GM19043 (cell line): ENCODE results near the gene SEZ6L2.
"Not testable (repeated sequence)": the region's sequence is repeated elsewhere in the genome, so short reads cannot be mapped to it uniquely, and the experiment has no call there.

ENCODE experiments used
- ATAC-seq: cut with Tn5 transposase; IDR thresholded peaks from one replicate; pipeline ENCODE4 v1.9.1; 2021; ENCODE audit warnings: low read depth; ENCODE audit not compliant: unreplicated experiment

SEZ6L2 gene

GRCh38 chr16:29891525-29892457 lies 7.6 kb downstream of the SEZ6L2 start:
- ATAC-seq, result no peak

GRCh38 chr16:29889372-29889771 lies 10.0 kb downstream of the SEZ6L2 start:
- ATAC-seq, result not testable (repeated sequence)

GRCh38 chr16:29883987-29884386 lies 15.4 kb downstream of the SEZ6L2 start:
- ATAC-seq, result no peak

GRCh38 chr16:29881050-29881449 lies 18.3 kb downstream of the SEZ6L2 start:
- ATAC-seq, result no peak

- ATAC-seq, result no peak
These were observed 21.2 kb downstream of the SEZ6L2 start for GRCh38 chr16:29878172-29878571.

- no peak for ATAC-seq
These were observed 21.9 kb downstream of the SEZ6L2 start for GRCh38 chr16:29877266-29877961.

GRCh38 chr16:29876594-29877249 lies 22.6 kb downstream of the SEZ6L2 start:
- ATAC-seq, result no peak

- ATAC-seq, result no peak
These were observed 23.1 kb downstream of the SEZ6L2 start for GRCh38 chr16:29876217-29876593.

- no peak for ATAC-seq
These were observed 24.1 kb downstream of the SEZ6L2 start for GRCh38 chr16:29875206-29875605.

- no peak for ATAC-seq
These were observed 26.0 kb downstream of the SEZ6L2 start for GRCh38 chr16:29873319-29873718.

GRCh38 chr16:29871822-29872546 lies 27.4 kb downstream of the SEZ6L2 start:
- ATAC-seq, result no peak

- ATAC-seq, result not testable (repeated sequence)
These were observed 30.3 kb downstream of the SEZ6L2 start for GRCh38 chr16:29869067-29869466.

GRCh38 chr16:29868396-29869009 lies 30.8 kb downstream of the SEZ6L2 start:
- no peak for ATAC-seq

- ATAC-seq, result no peak
These were observed 35.1 kb downstream of the SEZ6L2 start for GRCh38 chr16:29864205-29864604.

- ATAC-seq, result no peak
These were observed 35.7 kb downstream of the SEZ6L2 start for GRCh38 chr16:29863669-29863984.

GRCh38 chr16:29862884-29863668 lies 36.3 kb downstream of the SEZ6L2 start, which contains the start of gene CDIPT:
TSS of gene CDIPT (minus strand) at chr16:29863226. CDS start at chr16:29862857, 369 bp downstream.
- ATAC-seq, result peak; percentile 94

GRCh38 chr16:29862383-29862883 lies 36.9 kb downstream of the SEZ6L2 start:
- no peak for ATAC-seq

GRCh38 chr16:29860218-29860617 lies 39.1 kb downstream of the SEZ6L2 start:
- no peak for ATAC-seq

GRCh38 chr16:29858974-29859373 lies 40.4 kb downstream of the SEZ6L2 start:
- no peak for ATAC-seq
